Uterus (tissue), 2 donors: ENCODE results near the gene OLFML2A.

Experiments used
- CTCF ChIP-seq, 4 experiments: fragments of 200-600 bp in 2 of 4; fragments of 450-650 bp in 2 of 4; sonication (generic) in 2 of 4; IDR thresholded peaks; one replicate each; pipeline ENCODE4 v1.5.1; 2016 to 2019; ENCODE audit warnings: antibody characterized with exemption in 4 of 4, mild to moderate bottlenecking in 2 of 4, moderate library complexity in 1 of 4
- POLR2A ChIP-seq, 2 donors: fragments of 450-650 bp; IDR thresholded peaks; one replicate each; pipeline ENCODE4 v1.6.1; 2016; ENCODE audit warnings: antibody characterized with exemption in 2 of 2, mild to moderate bottlenecking in 1 of 2, moderate library complexity in 1 of 2

GRCh38 chr9:124803911-124804310 is 27.0 kb downstream of the OLFML2A start:
- TF ChIP-seq CTCF (IDR thresholded peaks at IDR 0.05) = no peak
- no peak for TF ChIP-seq POLR2A (IDR thresholded peaks at IDR 0.05)
